ENCODE results near the gene TTC23.

GRCh38 chr15:99174567-99175395, 74.6 kb downstream of the TTC23 start:
- TF ChIP-seq TARDBP (IDR thresholded peaks at IDR 0.05) = no peak
- no peak for TF ChIP-seq BHLHE40 (IDR thresholded peaks at IDR 0.05; ENCODE audit: borderline replicate concordance)
- TF ChIP-seq FOXK2 (IDR thresholded peaks at IDR 0.05) = no peak

All from HEK293T (cell line).